ENCODE measurements around the gene RPL39.
"Not testable (repeated sequence)": the region's sequence is repeated elsewhere in the genome, so short reads cannot be mapped to it uniquely, and the experiment has no call there.

RPL39 gene

GRCh38 chrX:119826399-119826959 lies 35.0 kb upstream of the RPL39 start:
- Histone ChIP-seq H3K27me3 (ENCODE audit: insufficient read depth, low read length, poor library complexity, severe bottlenecking) (no peaks in the 10 kb centered on the region), H3K9ac (ENCODE audit: low read depth, low read length, poor library complexity, severe bottlenecking) (no peak overlapping the region), H3K4me1 (ENCODE audit: insufficient read depth, low read length, poor library complexity, severe bottlenecking) (no peaks in the 10 kb centered on the region), H3K79me2 (ENCODE audit: insufficient read depth, low read length) (no peaks in the 10 kb centered on the region), H3K9me3 (ENCODE audit: insufficient read depth, low read depth, low read length) (no peaks in the 10 kb centered on the region), H3K9me2 (replicated peaks; ENCODE audit: low read depth, low read length) (no peaks in the 10 kb centered on the region), H3K36me3 (ENCODE audit: insufficient read depth, low read length) (no peaks in the 10 kb centered on the region), H4K20me1 (ENCODE audit: insufficient read depth, low read length, poor library complexity, severe bottlenecking) (no peaks in the 10 kb centered on the region), H2AFZ (ENCODE audit: low read length) (no peak overlapping the region), H3K4me2 (ENCODE audit: low read depth, low read length, poor library complexity, severe bottlenecking) (no peak overlapping the region), H3K4me3 (ENCODE audit: low read length, poor library complexity, severe bottlenecking) (no peak overlapping the region), H3F3A (ENCODE audit: low read depth) (no peaks in the 10 kb centered on the region)
- TF ChIP-seq EZH2phosphoT487 (IDR thresholded peaks at IDR 0.05; ENCODE audit: borderline replicate concordance) (no peak), CTCF (conservative IDR thresholded peaks at IDR 0.05; ENCODE audit: low read length) (no peak)

- not testable (repeated sequence) for H3K4me1 ChIP-seq (ENCODE audit: insufficient read depth, low read length, poor library complexity, severe bottlenecking); H3K36me3 ChIP-seq (ENCODE audit: insufficient read depth, low read length); H3K4me2 ChIP-seq (ENCODE audit: low read depth, low read length, poor library complexity, severe bottlenecking); H3K79me2 ChIP-seq (ENCODE audit: insufficient read depth, low read length); H4K20me1 ChIP-seq (ENCODE audit: insufficient read depth, low read length, poor library complexity, severe bottlenecking); H3K9me3 ChIP-seq (ENCODE audit: insufficient read depth, low read depth, low read length); H3F3A ChIP-seq (ENCODE audit: low read depth); H3K27me3 ChIP-seq (ENCODE audit: insufficient read depth, low read length, poor library complexity, severe bottlenecking); H2AFZ ChIP-seq (ENCODE audit: low read length); H3K9ac ChIP-seq (ENCODE audit: low read depth, low read length, poor library complexity, severe bottlenecking); H3K9me2 ChIP-seq (replicated peaks; ENCODE audit: low read depth, low read length); H3K4me3 ChIP-seq (ENCODE audit: low read length, poor library complexity, severe bottlenecking)
Measured at GRCh38 chrX:119824221-119824620, 32.8 kb upstream of the RPL39 start.

GRCh38 chrX:119821703-119822102 lies 30.3 kb upstream of the RPL39 start:
- not testable (repeated sequence) for H3K4me3 ChIP-seq (ENCODE audit: low read length, poor library complexity, severe bottlenecking); H4K20me1 ChIP-seq (ENCODE audit: insufficient read depth, low read length, poor library complexity, severe bottlenecking); H3K9me2 ChIP-seq (replicated peaks; ENCODE audit: low read depth, low read length); H3K36me3 ChIP-seq (ENCODE audit: insufficient read depth, low read length); H3K79me2 ChIP-seq (ENCODE audit: insufficient read depth, low read length); H3K9ac ChIP-seq (ENCODE audit: low read depth, low read length, poor library complexity, severe bottlenecking); H3K27me3 ChIP-seq (ENCODE audit: insufficient read depth, low read length, poor library complexity, severe bottlenecking); H3K4me1 ChIP-seq (ENCODE audit: insufficient read depth, low read length, poor library complexity, severe bottlenecking); H3K9me3 ChIP-seq (ENCODE audit: insufficient read depth, low read depth, low read length); H3K4me2 ChIP-seq (ENCODE audit: low read depth, low read length, poor library complexity, severe bottlenecking); H3F3A ChIP-seq (ENCODE audit: low read depth); H2AFZ ChIP-seq (ENCODE audit: low read length)

- H3K4me1 ChIP-seq (ENCODE audit: insufficient read depth, low read length, poor library complexity, severe bottlenecking): no peaks in the 10 kb centered on the region
- no peaks in the 10 kb centered on the region for H3K27me3 ChIP-seq (ENCODE audit: insufficient read depth, low read length, poor library complexity, severe bottlenecking)
- H3K4me3 ChIP-seq (ENCODE audit: low read length, poor library complexity, severe bottlenecking): no peak overlapping the region
- H3F3A ChIP-seq (ENCODE audit: low read depth): no peaks in the 10 kb centered on the region
- no peak overlapping the region for H3K4me2 ChIP-seq (ENCODE audit: low read depth, low read length, poor library complexity, severe bottlenecking)
- H3K36me3 ChIP-seq (ENCODE audit: insufficient read depth, low read length): no peaks in the 10 kb centered on the region
- no peak overlapping the region for H3K9ac ChIP-seq (ENCODE audit: low read depth, low read length, poor library complexity, severe bottlenecking)
- TF ChIP-seq CTCF (conservative IDR thresholded peaks at IDR 0.05; ENCODE audit: low read length) (no peak), EZH2phosphoT487 (IDR thresholded peaks at IDR 0.05; ENCODE audit: borderline replicate concordance) (no peak)
- no peak overlapping the region for H2AFZ ChIP-seq (ENCODE audit: low read length)
- no peaks in the 10 kb centered on the region for H3K9me2 ChIP-seq (replicated peaks; ENCODE audit: low read depth, low read length)
- no peaks in the 10 kb centered on the region for H3K9me3 ChIP-seq (ENCODE audit: insufficient read depth, low read depth, low read length)
- no peaks in the 10 kb centered on the region for H3K79me2 ChIP-seq (ENCODE audit: insufficient read depth, low read length)
- no peaks in the 10 kb centered on the region for H4K20me1 ChIP-seq (ENCODE audit: insufficient read depth, low read length, poor library complexity, severe bottlenecking)
Measured at GRCh38 chrX:119817130-119817690, 25.8 kb upstream of the RPL39 start.
